Activated CD4-positive, CD25-positive, alpha-beta regulatory T cell treated with anti-CD3 and anti-CD28 coated beads, Interleukin-2, amount 50 U/mL, for 24 hours (primary cell): ENCODE results near the gene PDE8B.
"Not testable (repeated sequence)": the region's sequence is repeated elsewhere in the genome, so short reads cannot be mapped to it uniquely, and the experiment has no call there.

Experiments used
- ATAC-seq, 2 donors: fragments of 150-1000 bp; cut with Tn5 transposase; one replicate each; pipeline ENCODE4 v1.10.0; 2021; ENCODE audit warnings: mild to moderate bottlenecking in 1 of 2, moderate library complexity in 1 of 2

Gene PDE8B

GRCh38 chr5:77461287-77461686 is 250.8 kb downstream of the PDE8B start:
- no peak for ATAC-seq

DNA sequence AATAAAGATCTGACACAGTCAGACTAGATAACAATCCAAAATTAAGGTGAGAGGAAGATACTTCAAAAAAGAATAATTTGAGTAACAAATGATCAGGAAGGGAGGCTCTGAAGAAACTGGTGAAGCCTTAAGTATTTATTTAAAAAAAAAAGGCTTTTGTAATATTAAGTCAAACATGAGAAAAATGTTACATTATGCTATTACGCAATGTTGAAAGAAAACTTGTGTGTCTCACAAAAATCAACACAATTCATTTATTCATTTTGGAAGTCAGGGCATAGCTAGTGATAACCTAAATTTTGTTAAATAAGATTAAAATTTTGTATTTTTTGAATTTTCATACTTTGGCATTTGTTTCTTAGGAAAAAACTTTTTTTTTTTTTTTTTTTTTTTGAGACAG is 253.4 kb downstream of the PDE8B start:
- no peak for ATAC-seq

- not testable (repeated sequence) for ATAC-seq
Observed at GRCh38 chr5:77468875-77469274, 258.4 kb downstream of the PDE8B start.

DNA sequence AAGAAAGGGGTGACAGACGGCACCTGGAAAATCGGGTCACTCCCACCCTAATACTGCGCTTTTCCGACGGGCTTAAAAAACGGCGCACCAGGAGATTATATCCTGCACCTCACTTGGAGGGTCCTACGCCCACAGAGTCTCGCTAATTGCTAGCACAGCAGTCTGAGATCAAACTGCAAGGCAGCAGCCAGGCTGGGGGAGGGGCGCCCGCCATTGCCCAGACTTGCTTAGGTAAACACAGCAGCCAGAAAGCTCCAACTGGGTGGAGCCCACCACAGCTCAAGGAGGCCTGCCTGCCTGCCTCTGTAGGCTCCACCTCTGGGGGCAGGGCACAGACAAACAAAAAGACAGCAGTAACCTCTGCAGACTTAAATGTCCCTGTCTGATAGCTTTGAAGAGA is 264.6 kb downstream of the PDE8B start:
- not testable (repeated sequence) for ATAC-seq
